Measurements from ENCODE around the gene ZHX3. TPM values are rescaled to one million over a fixed set of nuclear protein-coding genes. Genes with fewer than 3 reads are reported as not detected.

Gene ZHX3
- total RNA-seq, 2 donors from 2014 or later: 31.7 to 35.3 TPM

- ATAC-seq: no peak
- no peak for DNase-seq
- intact Hi-C loops (cut with DNase I, micrococcal nuclease): no loop called here
These were observed 99.1 kb downstream of the ZHX3 start for GRCh38 chr20:41218466-41218865.

DNA sequence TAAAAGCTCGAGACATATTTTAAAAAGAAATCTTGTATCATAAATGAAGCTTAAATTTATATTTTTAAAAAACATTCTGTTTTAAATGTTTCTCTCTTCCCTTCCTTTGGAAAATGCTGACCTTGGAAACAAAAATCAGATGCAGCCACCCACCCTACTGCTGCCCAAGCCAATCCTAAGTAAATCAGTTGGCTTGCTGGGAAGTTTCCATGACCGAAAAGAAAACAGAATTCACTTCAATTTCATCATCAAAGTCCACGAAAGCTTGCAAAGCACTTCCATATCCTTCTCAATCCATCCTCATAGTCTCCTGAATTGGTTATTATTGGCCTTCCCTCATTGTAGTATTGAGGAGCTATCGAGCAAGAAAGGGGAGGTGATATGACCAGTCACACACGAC, 100.1 kb downstream of the ZHX3 start:
- intact Hi-C loops (cut with DNase I, micrococcal nuclease): no loop called here
- no peak for DNase-seq
- ATAC-seq: no peak

DNA sequence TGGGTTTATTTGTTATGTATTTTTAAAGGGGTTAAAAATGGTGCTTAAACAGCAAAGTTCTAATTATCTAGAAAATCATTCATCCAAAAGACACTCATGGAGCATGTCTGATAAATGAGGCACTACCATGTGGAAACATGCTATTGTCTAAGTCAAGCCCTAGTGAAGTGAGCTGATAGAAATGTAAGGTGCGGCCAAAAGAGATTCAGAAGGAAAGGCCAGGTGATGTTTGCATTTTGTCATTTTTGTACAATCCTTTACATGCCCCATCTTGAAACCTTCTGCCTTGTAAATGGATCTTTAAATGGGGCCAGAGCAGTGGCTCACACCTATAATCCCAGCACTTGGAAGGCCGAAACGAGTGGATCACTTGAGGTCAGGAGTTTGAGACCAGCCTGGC, 102.9 kb downstream of the ZHX3 start:
- no peak for DNase-seq
- intact Hi-C loops (cut with DNase I, micrococcal nuclease): no loop called here
- no peak for ATAC-seq

- ATAC-seq (no peak), DNase-seq (no peak)
- intact Hi-C loops (cut with DNase I, micrococcal nuclease): no loop called here
These were observed 103.3 kb downstream of the ZHX3 start for GRCh38 chr20:41214202-41214601.

- no peak for DNase-seq
- intact Hi-C loops (cut with DNase I, micrococcal nuclease): no loop called here
- no peak for ATAC-seq
These were observed 104.2 kb downstream of the ZHX3 start for GRCh38 chr20:41213150-41213820.

- DNase-seq (no peak), ATAC-seq (no peak)
- intact Hi-C loops (cut with DNase I, micrococcal nuclease): no loop called here
These were observed 112.2 kb downstream of the ZHX3 start for GRCh38 chr20:41205313-41205712.

- intact Hi-C loops (cut with DNase I, micrococcal nuclease): no loop called here
- DNase-seq (no peak), ATAC-seq (no peak)
These were observed 112.9 kb downstream of the ZHX3 start for GRCh38 chr20:41204304-41205265.

DNA sequence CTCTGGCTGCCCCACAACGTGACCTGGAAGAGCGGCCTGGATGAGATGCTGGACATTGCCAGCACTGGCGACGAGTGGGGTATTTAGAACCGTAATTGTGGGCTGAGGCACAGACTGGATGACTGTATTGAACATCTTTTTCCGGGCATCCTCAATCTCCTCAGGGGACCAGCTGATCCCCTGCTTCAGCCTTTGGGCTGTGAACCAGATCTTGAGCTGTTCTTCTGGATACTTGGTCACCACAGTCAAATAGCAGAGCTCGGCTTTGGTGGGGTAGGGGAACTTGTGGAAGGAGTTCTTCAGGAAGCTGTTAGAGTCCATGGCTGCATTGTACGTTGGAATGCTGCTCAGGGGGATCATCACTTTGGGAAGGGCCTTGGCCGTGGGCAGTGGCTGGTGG, 113.9 kb downstream of the ZHX3 start:
- intact Hi-C loops (cut with DNase I, micrococcal nuclease): no loop called here
- no peak for DNase-seq
- no peak for ATAC-seq

- ATAC-seq (no peak), DNase-seq (no peak)
- intact Hi-C loops (cut with DNase I, micrococcal nuclease): no loop called here
These were observed 115.1 kb downstream of the ZHX3 start for GRCh38 chr20:41202426-41202825.

DNA sequence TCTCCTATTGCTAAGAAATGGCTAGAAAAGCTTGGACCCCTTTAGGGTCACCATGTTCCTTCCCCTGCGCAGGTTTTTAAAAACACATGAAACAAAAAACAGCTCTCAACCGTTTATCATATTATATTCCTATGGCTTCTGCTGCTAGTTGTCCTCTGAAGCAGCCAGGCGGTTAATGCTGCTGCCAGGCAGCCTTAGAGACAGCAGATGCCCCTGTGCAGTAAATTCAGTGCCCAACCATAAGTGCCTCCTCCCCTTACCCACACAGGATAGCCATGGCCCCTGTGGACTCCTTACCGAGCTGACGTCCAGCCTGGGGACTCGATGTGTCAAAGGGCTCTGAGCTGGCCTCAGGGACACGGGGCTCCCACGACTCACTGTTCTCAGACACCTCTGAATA, 115.8 kb downstream of the ZHX3 start:
- ATAC-seq (no peak), DNase-seq (no peak)
- intact Hi-C loops (cut with DNase I, micrococcal nuclease): no loop called here

DNA sequence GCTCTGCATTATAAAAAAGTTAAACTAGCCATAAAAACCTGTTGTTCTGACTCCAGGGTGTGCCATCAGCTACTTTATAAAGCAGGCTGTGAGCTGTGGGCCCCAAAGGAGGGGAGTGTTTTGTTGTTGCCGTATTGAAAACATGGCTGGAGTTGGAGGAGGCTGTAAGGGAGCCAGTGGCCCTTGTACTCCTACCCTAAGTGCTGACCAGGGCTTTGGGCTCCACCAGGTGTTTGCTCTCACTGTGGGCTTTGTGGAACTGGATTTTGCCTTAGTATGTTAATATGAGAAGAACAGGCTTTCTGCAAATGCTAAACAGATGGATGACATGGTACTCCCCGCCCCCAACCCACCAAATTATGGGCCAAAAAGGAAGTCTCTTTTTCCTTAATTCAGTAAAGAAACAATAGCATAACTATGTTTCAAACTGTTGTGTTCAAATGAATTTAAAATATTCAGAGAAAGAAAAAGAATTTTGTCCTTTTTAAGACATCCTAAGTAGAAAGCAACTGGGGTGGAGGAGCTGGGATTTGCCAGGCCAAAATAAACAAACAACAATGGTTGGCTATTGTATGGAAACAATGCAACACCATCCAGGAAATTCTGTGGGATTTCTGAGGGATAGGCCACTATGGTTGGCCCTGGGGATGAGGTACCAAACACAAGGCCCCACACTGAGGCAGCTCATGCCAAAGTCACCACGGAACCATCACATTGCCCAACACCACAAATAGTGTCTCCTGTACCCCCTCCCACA, 116.9 kb downstream of the ZHX3 start:
- ATAC-seq (no peak), DNase-seq (no peak)
- intact Hi-C loops (cut with DNase I, micrococcal nuclease): no loop called here

- intact Hi-C loops (cut with DNase I, micrococcal nuclease): no loop called here
- ATAC-seq: no peak
- no peak for DNase-seq
These were observed 119.1 kb downstream of the ZHX3 start for GRCh38 chr20:41198443-41198842.

DNA sequence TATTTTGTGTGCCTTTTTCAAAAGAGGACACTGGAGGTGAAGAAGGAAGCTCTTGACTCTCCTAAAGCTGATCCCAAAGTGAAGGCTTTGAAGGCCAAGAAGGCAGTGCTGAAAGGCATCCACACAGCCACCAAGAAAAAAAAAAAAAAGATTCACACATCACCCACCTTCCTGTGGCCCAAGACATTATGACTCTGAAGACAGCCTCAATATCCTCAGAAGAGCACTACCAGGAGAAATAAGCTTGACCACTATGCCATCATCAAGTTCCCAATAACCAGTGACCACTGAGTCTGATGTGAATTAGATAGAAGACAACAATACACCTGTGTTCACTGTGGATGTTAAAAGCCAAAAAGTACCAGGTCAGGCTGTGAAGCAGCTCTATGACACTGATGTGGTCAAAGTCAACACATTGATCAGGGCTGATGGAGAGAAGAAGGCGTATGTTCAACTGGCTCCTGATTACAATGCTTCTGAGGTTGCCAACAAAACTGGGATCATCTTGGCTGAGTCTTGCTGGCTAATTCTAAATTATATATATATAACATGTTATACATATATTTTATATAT, 120.8 kb downstream of the ZHX3 start:
- no peak for ATAC-seq
- intact Hi-C loops (cut with DNase I, micrococcal nuclease): no loop called here

DNA sequence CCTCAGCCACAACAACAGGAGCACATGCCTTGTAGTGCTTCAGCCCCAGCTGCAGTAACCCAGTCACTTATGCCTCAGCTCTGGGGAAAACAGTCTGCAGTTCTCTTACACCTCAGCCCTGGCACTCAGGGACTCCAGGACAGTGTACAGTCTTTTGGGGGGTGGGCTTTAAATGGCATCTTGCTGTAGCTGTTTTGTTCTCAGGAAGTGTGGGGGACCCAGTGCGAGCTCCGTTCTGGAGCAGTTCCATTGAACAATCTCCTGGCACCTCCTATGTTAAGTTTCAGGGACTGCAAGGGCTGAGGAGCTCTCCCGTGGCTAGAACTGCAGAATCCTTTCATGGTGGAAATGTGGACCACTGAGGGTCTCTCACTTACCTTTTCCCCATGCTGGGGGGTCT, 125.0 kb downstream of the ZHX3 start:
- DNase-seq (no peak), ATAC-seq (no peak)
- intact Hi-C loops (cut with DNase I, micrococcal nuclease): no loop called here

More for the DNA sequence above, 120.8 kb downstream of the ZHX3 start:
- no peak for DNase-seq

- no peak for DNase-seq
- intact Hi-C loops (cut with DNase I, micrococcal nuclease): no loop called here
These were observed 125.7 kb downstream of the ZHX3 start for GRCh38 chr20:41191562-41192500.

GRCh38 chr20:41187668-41188067, 129.9 kb downstream of the ZHX3 start:
- DNase-seq (no peak), ATAC-seq (no peak)
- intact Hi-C loops (cut with DNase I, micrococcal nuclease): no loop called here

More at GRCh38 chr20:41191562-41192500, 125.7 kb downstream of the ZHX3 start:
- no peak for ATAC-seq

DNA sequence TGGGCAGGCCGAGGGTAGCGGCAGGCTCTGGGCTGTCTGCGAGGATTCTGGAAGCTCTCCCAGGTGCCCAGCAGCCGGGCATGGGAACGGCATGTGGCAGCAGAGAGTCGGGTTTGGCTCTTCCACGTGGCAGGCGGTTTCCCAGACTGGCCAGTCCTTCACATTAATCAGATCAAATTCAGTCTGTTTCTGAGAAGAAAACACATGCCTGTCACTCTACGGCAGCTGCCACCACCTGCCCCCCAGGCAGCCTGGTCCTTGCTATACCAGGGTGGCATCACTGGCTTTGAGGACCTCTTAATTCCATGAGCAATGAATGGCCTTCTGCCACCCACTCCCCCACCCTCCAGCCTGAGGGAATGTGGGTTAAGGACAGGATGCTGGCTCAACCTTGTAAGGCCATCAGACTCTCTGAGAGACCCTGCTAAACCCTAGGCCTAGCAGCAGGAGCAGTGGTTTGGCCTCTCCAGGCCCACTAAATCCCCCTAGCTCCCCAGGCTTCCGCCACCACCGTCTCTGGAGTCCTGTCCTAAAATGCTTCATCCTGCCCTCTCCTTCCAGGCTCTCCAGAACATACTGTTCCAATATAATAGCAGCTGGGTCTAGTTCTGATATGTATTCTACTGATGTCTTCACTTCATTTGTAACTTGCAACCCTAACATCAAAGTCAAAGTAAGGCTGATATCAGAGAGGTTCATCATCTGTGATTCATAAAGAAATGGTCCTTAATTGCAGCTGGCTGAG, 132.3 kb downstream of the ZHX3 start:
- DNase-seq (no peak), ATAC-seq (no peak)
- intact Hi-C loops (cut with DNase I, micrococcal nuclease): no loop called here

GRCh38 chr20:41183831-41184230, 133.7 kb downstream of the ZHX3 start:
- DNase-seq (no peak), ATAC-seq (no peak)
- intact Hi-C loops (cut with DNase I, micrococcal nuclease): no loop called here

All from left colon (tissue), 2 donors.